MM.1S (cell line): ENCODE results near the gene FAM83G.
"Not testable (repeated sequence)": the region's sequence is repeated elsewhere in the genome, so short reads cannot be mapped to it uniquely, and the experiment has no call there.

Source experiments
- CTCF ChIP-seq: fragments of 300-600 bp; sonication (generic); IDR thresholded peaks from 2 replicates; pipeline ENCODE4 v1.5.1; 2016; ENCODE audit warnings: antibody characterized with exemption, low read length, mixed read lengths
- EZH2 ChIP-seq: fragments of 300-600 bp; sonication (generic); optimal IDR thresholded peaks from 2 replicates; pipeline ENCODE3; 2017; ENCODE audit warnings: low read depth, mild to moderate bottlenecking, antibody characterized with exemption, low read length, mixed read lengths

GRCh38 chr17:19043032-19043431 is 38.5 kb upstream of the FAM83G start:
- TF ChIP-seq CTCF, EZH2: not testable (repeated sequence)
